ENCODE results near the gene PARD6G.

Gene PARD6G

GRCh38 chr18:80154293-80154692 is 93.0 kb downstream of the PARD6G start:
- Histone ChIP-seq H3K79me2 (ENCODE audit: control insufficient read depth, low read length) (no peaks in the 10 kb centered on the region), H3F3A (ENCODE audit: control insufficient read depth, insufficient read depth) (no peaks in the 10 kb centered on the region), H3K36me3 (ENCODE audit: control insufficient read depth, low read length) (no peaks in the 10 kb centered on the region), H3K4me2 (ENCODE audit: low read length) (no peak overlapping the region), H3K4me1 (ENCODE audit: control insufficient read depth, low read length) (peaks cover 14% of the 10 kb centered on the region), H3K9me2 (replicated peaks; ENCODE audit: control insufficient read depth, low read length) (no peaks in the 10 kb centered on the region), H3K27me3 (ENCODE audit: control insufficient read depth, low read length) (no peaks in the 10 kb centered on the region), H4K20me1 (ENCODE audit: control insufficient read depth, insufficient read depth, low read depth, low read length) (no peaks in the 10 kb centered on the region), H3K27ac (ENCODE audit: low read depth, low read length) (no peak overlapping the region), H3K4me3 (ENCODE audit: low read length) (no peak overlapping the region), H3K9me3 (ENCODE audit: control insufficient read depth, insufficient read depth, low read length) (no peaks in the 10 kb centered on the region)
- TF ChIP-seq EZH2phosphoT487 (IDR thresholded peaks at IDR 0.05; ENCODE audit: borderline replicate concordance, low read length) (no peak), CTCF (IDR thresholded peaks at IDR 0.05; ENCODE audit: low read depth, low read length, poor library complexity, severe bottlenecking) (peak; percentile 55)

- H3K4me2 ChIP-seq (ENCODE audit: low read length): no peak overlapping the region
Observed at GRCh38 chr18:80149667-80150066, 97.6 kb downstream of the PARD6G start.

GRCh38 chr18:80148326-80149199 is 98.8 kb downstream of the PARD6G start:
- no peaks in the 10 kb centered on the region for H3K79me2 ChIP-seq (ENCODE audit: control insufficient read depth, low read length)
- no peak overlapping the region for H3K27ac ChIP-seq (ENCODE audit: low read depth, low read length)
- TF ChIP-seq CTCF (IDR thresholded peaks at IDR 0.05; ENCODE audit: low read depth, low read length, poor library complexity, severe bottlenecking) (no peak), EZH2phosphoT487 (IDR thresholded peaks at IDR 0.05; ENCODE audit: borderline replicate concordance, low read length) (no peak)
- no peaks in the 10 kb centered on the region for H3K27me3 ChIP-seq (ENCODE audit: control insufficient read depth, low read length)
- no peaks in the 10 kb centered on the region for H3K9me2 ChIP-seq (replicated peaks; ENCODE audit: control insufficient read depth, low read length)
- H3K4me3 ChIP-seq (ENCODE audit: low read length): peak overlapping the region; percentile 73
- H3K4me2 ChIP-seq (ENCODE audit: low read length): peak overlapping the region; percentile 62
- H3K9me3 ChIP-seq (ENCODE audit: control insufficient read depth, insufficient read depth, low read length): no peaks in the 10 kb centered on the region
- no peaks in the 10 kb centered on the region for H3F3A ChIP-seq (ENCODE audit: control insufficient read depth, insufficient read depth)
- no peaks in the 10 kb centered on the region for H3K36me3 ChIP-seq (ENCODE audit: control insufficient read depth, low read length)
- H4K20me1 ChIP-seq (ENCODE audit: control insufficient read depth, insufficient read depth, low read depth, low read length): no peaks in the 10 kb centered on the region
- peaks cover 27% of the 10 kb centered on the region for H3K4me1 ChIP-seq (ENCODE audit: control insufficient read depth, low read length)

More at GRCh38 chr18:80149667-80150066, 97.6 kb downstream of the PARD6G start:
- Histone ChIP-seq H3K4me3 (ENCODE audit: low read length) (no peak overlapping the region), H3K9me3 (ENCODE audit: control insufficient read depth, insufficient read depth, low read length) (no peaks in the 10 kb centered on the region), H3K79me2 (ENCODE audit: control insufficient read depth, low read length) (no peaks in the 10 kb centered on the region), H3K27me3 (ENCODE audit: control insufficient read depth, low read length) (no peaks in the 10 kb centered on the region), H3F3A (ENCODE audit: control insufficient read depth, insufficient read depth) (no peaks in the 10 kb centered on the region), H3K27ac (ENCODE audit: low read depth, low read length) (no peak overlapping the region), H4K20me1 (ENCODE audit: control insufficient read depth, insufficient read depth, low read depth, low read length) (no peaks in the 10 kb centered on the region), H3K4me1 (ENCODE audit: control insufficient read depth, low read length) (peaks cover 27% of the 10 kb centered on the region), H3K9me2 (replicated peaks; ENCODE audit: control insufficient read depth, low read length) (no peaks in the 10 kb centered on the region), H3K36me3 (ENCODE audit: control insufficient read depth, low read length) (no peaks in the 10 kb centered on the region)
- TF ChIP-seq CTCF (IDR thresholded peaks at IDR 0.05; ENCODE audit: low read depth, low read length, poor library complexity, severe bottlenecking): no peak
- TF ChIP-seq EZH2phosphoT487 (IDR thresholded peaks at IDR 0.05; ENCODE audit: borderline replicate concordance, low read length): no peak
